Stromal cell of bone marrow (primary cell): ENCODE data around the gene SAXO2.
"Not testable (repeated sequence)": the region's sequence is repeated elsewhere in the genome, so short reads cannot be mapped to it uniquely, and the experiment has no call there.

Experiments used
- DNase-seq: peaks from one replicate; pipeline ENCODE4 v3.0.0-alpha.2; 2012; ENCODE audit warnings: low read depth

Gene SAXO2

GRCh38 chr15:82286475-82286874, 23.9 kb downstream of the SAXO2 start:
- DNase-seq, result not testable (repeated sequence)

- DNase-seq, result not testable (repeated sequence)
These were observed 25.6 kb downstream of the SAXO2 start for GRCh38 chr15:82288202-82288601.

GRCh38 chr15:82292271-82292670, 29.7 kb downstream of the SAXO2 start:
- DNase-seq, result no peak

- no peak for DNase-seq
These were observed 31.6 kb downstream of the SAXO2 start for GRCh38 chr15:82294061-82294690.

- no peak for DNase-seq
These were observed 34.9 kb downstream of the SAXO2 start for GRCh38 chr15:82297546-82297945.

- DNase-seq, result no peak
These were observed 35.4 kb downstream of the SAXO2 start for GRCh38 chr15:82298032-82298431.

GRCh38 chr15:82298520-82298919, 35.9 kb downstream of the SAXO2 start:
- no peak for DNase-seq

- not testable (repeated sequence) for DNase-seq
These were observed 36.9 kb downstream of the SAXO2 start for GRCh38 chr15:82299511-82299914.

- not testable (repeated sequence) for DNase-seq
These were observed 37.7 kb downstream of the SAXO2 start for GRCh38 chr15:82300326-82300725.

- no peak for DNase-seq
These were observed 38.3 kb downstream of the SAXO2 start for GRCh38 chr15:82300883-82301282.

- no peak for DNase-seq
These were observed 38.8 kb downstream of the SAXO2 start for GRCh38 chr15:82301296-82302016.

- no peak for DNase-seq
These were observed 41.5 kb downstream of the SAXO2 start for GRCh38 chr15:82303956-82304777.

GRCh38 chr15:82304778-82305090, 42.1 kb downstream of the SAXO2 start:
- DNase-seq, result no peak

GRCh38 chr15:82305621-82306048, 43.0 kb downstream of the SAXO2 start:
- no peak for DNase-seq

GRCh38 chr15:82306791-82307713, 44.4 kb downstream of the SAXO2 start:
- no peak for DNase-seq

GRCh38 chr15:82307714-82308081, 45.1 kb downstream of the SAXO2 start:
- no peak for DNase-seq

GRCh38 chr15:82309802-82310201, 47.2 kb downstream of the SAXO2 start:
- DNase-seq, result no peak

- DNase-seq, result not testable (repeated sequence)
These were observed 48.7 kb downstream of the SAXO2 start for GRCh38 chr15:82311321-82311720.

- DNase-seq, result peak; percentile 6
These were observed 50.1 kb downstream of the SAXO2 start for GRCh38 chr15:82312586-82313349.

- DNase-seq, result no peak
These were observed 50.8 kb downstream of the SAXO2 start for GRCh38 chr15:82313446-82313845.
